GM13977 (cell line): Measurements from ENCODE around the gene TRIM10.
"Not testable (repeated sequence)": the region's sequence is repeated elsewhere in the genome, so short reads cannot be mapped to it uniquely, and the experiment has no call there.

Experiments
- DNase-seq: peaks from one replicate; pipeline ENCODE4 v3.0.0; 2012; ENCODE audit warnings: low spot score
- CTCF ChIP-seq: IDR thresholded peaks from 2 replicates; pipeline ENCODE4 v1.5.1; 2012; ENCODE audit warnings: mild to moderate bottlenecking, control low read depth; ENCODE audit not compliant: insufficient read depth; ENCODE audit errors: extremely low read depth, missing control alignments
- in situ Hi-C: fragments of 300-500 bp; cut with MboI; formaldehyde crosslinking; loops from one replicate; pipeline ENCODE4 v1.12.0; 2022; ENCODE audit warnings: low sequenced_read_pairs, low pct_unique_long_range_greater_than_20kb, mixed read lengths, inconsistent platforms; ENCODE audit not compliant: unreplicated experiment

The TRIM10 gene

GRCh38 chr6:30129265-30130178 lies 31.5 kb downstream of the TRIM10 start:
- no peak for TF ChIP-seq CTCF
- no peak for DNase-seq
- in situ Hi-C loops: no loop called here

GRCh38 chr6:30127238-30128093 lies 33.5 kb downstream of the TRIM10 start:
- in situ Hi-C loops: no loop called here
- no peak for TF ChIP-seq CTCF
- no peak for DNase-seq

- in situ Hi-C loops: no loop called here
- no peak for DNase-seq
- no peak for TF ChIP-seq CTCF
Measured at GRCh38 chr6:30122515-30122914, 38.5 kb downstream of the TRIM10 start.

GRCh38 chr6:30121446-30122366 lies 39.3 kb downstream of the TRIM10 start:
- TF ChIP-seq CTCF: no peak
- DNase-seq: no peak
- in situ Hi-C loops: no loop called here

- DNase-seq, in situ Hi-C loops: not testable (repeated sequence)
Measured at GRCh38 chr6:30118691-30119090, 42.3 kb downstream of the TRIM10 start.

- in situ Hi-C loops: no loop called here
- TF ChIP-seq CTCF: no peak
- no peak for DNase-seq
Measured at GRCh38 chr6:30116724-30117123, 44.3 kb downstream of the TRIM10 start.
